GM19395 (cell line): Measurements from ENCODE around the gene FGF5.
A peak's percentile ranks its signal among the peaks of the same experiment; 100 is the strongest.

Source experiments
- ATAC-seq: cut with Tn5 transposase; IDR thresholded peaks from one replicate; pipeline ENCODE4 v1.9.1; 2021; ENCODE audit warnings: mild to moderate bottlenecking, moderate library complexity; ENCODE audit not compliant: unreplicated experiment

FGF5 gene

DNA sequence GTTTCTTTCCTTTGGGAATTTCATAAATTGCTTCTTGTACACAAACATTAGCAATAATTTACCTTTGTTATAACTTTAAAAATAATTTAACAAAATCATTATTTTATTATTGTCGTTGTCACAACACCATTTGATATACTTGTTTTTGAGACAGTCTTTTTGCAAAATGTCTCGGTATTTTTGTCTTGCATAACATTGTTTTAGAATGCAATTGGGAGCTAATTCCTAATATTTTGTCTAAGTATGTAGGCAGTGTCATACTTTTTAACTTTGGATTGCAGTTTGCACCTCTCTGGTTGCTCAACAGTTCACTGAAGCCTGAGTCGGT, 68.7 kb downstream of the FGF5 start:
- no peak for ATAC-seq

DNA sequence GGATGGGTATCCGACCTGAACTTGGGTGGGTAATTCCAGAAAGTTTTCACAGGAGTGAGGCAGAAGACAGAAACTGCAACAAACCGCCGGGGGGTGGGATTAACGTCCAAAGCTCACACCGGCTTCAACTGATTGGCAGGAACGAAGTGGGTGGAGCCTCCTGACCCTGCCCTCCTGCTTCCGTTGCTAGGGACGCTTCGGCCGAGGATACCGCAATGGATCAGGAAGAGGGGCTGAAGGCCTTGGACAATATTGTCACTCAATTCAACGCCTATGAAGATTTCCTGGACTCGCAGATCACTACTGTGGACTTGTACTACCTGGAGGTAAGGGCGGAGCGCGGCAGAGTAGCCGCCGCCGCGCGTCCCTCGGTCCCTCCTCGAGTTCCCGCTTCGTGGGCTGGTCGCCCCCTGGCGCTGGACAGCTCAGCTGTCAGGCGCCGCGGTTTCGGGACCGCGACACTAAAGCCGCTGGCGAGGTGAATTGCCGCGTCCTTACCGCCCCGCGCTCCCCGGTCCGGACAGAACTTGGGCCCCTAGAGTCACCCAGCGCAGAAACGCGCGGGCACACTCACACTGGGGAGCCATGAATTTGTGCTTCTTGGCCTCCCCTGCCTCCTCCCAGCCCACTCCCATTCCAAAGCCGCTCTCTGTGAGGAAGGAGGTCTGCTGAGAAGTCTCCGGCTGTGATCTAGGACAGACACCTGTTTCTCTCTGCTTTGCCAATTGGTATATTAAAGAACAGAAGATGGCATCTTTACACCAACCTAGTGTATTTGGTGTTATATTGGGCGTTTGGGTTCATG, 69.3 kb downstream of the FGF5 start, which contains the start of gene CFAP299:
CFAP299 (plus strand) TSS at position 177 of the 805 bp plus-strand sequence.
- peak; percentile 99 for ATAC-seq

DNA sequence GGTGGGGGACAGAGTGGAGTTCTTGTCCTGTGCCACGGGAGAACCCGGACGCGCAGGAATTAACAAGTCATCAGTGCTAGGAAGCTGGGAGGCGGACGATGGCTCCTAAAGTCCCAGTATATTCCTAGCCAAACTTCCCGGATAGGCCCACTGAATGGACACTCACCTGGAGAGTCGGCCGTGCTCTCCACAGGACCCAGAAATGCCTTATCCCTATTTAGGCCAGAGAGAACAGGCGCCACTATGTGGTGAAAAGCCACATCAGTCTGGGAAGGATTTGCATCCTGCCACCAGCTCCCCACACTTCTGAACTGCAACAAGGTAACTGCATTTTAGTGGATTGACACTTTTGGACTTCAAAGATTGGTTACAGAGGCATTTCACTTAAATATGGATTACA, 70.1 kb downstream of the FGF5 start:
- ATAC-seq, result no peak

DNA sequence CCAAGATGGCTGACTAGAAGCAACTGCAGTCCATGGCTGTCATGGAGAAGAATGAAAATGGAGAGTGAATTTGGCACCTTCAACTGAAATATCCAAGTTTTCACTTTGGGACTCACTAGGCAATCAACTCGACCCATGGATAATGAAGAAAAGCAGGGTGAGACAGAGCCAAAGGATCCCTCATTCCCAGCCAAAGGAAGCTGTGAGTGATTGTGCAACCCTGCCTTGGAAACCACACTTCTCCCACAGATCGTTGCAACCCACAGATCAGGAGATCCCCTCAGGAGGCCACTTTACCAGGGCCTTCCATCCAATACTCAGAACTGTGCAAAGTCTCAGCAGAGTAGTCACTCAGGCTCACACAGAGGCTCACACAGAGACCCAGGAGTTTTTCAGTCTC, 73.6 kb downstream of the FGF5 start:
- no peak for ATAC-seq
